ENCODE measurements around the gene ADAMTS12. TPM values are rescaled to one million over a fixed set of nuclear protein-coding genes. Genes with fewer than 3 reads are reported as not detected.

ADAMTS12 gene
- total RNA-seq, 4 donors from 2014 or later = 0.60 to 4.1 (median 1.3) TPM

DNA sequence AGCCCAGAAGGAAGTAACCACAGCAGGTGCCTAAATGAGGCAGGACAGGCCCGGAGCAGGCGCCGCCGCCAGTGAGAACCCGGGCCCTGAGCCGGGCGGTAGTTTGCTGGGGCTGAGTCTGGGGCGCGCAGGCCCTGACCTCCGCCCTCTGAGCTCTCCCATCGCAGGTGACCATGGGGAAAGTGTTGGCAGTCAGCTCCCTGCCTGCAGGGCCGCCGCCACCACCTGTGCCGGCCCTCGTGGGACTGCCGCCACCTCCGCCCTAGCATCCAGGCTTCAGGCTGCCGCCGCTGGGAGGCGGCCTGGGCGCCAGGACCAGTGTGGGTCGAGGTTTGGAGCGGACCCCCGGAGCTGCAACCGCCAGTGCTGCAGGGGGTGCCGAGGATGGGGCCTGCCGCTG is 389.9 kb downstream of the ADAMTS12 start:
- Histone ChIP-seq H3K9me3 (no peaks in the 10 kb centered on the region), H3K27ac (no peak overlapping the region), H3K27me3 (no peaks in the 10 kb centered on the region), H3K4me1 (no peaks in the 10 kb centered on the region), H3K36me3 (no peaks in the 10 kb centered on the region), H3K4me3 (no peak overlapping the region)
- in situ Hi-C loops (cut with MboI; ENCODE audit: low pct_ligation_motif_present in 1 of 4, low pct_unique_long_range_greater_than_20kb in 1 of 4, low sequenced_read_pairs in 3 of 4) (no loop called here), intact Hi-C loops (cut with DNase I; ENCODE audit: low total_unique reads) (no loop called here)
- TF ChIP-seq, protein P1, sequence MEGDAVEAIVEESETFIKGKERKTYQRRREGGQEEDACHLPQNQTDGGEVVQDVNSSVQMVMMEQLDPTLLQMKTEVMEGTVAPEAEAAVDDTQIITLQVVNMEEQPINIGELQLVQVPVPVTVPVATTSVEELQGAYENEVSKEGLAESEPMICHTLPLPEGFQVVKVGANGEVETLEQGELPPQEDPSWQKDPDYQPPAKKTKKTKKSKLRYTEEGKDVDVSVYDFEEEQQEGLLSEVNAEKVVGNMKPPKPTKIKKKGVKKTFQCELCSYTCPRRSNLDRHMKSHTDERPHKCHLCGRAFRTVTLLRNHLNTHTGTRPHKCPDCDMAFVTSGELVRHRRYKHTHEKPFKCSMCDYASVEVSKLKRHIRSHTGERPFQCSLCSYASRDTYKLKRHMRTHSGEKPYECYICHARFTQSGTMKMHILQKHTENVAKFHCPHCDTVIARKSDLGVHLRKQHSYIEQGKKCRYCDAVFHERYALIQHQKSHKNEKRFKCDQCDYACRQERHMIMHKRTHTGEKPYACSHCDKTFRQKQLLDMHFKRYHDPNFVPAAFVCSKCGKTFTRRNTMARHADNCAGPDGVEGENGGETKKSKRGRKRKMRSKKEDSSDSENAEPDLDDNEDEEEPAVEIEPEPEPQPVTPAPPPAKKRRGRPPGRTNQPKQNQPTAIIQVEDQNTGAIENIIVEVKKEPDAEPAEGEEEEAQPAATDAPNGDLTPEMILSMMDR (IDR thresholded peaks at IDR 0.05) = no peak
- TF ChIP-seq POLR2A (IDR thresholded peaks at IDR 0.05) = no peak
- no peak for TF ChIP-seq POLR2AphosphoS5 (IDR thresholded peaks at IDR 0.05)
- TF ChIP-seq EP300 (IDR thresholded peaks at IDR 0.05; ENCODE audit: low read depth) = no peak
- 91% methylated on average over 19 of the region's 27 CpGs; no CpG with 5 or more reads in 1 of the 2 donors for WGBS, 2 donors (ENCODE audit: low coverage in 1 of 2)
- no peak for DNase-seq

DNA sequence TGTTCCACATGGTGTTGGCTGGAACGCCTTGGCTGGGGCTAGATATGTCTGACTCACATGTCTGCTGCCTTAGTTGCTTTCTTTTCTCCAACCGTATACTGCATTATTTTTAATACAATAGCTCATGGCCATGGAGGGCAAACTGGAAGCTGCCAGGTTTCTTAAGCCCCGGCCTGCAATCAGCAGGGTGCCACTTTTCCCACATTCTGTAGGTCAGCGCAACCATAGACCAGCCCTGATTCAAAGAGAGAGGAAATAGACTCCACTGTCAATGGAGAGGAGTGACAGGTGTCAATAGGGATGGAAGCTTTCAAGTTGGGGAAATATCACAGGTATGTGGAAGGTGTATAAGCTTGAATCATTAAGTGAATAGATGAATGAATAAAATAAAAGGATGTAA is 390.5 kb downstream of the ADAMTS12 start:
- Histone ChIP-seq H3K27ac (no peak overlapping the region), H3K36me3 (no peaks in the 10 kb centered on the region), H3K9me3 (no peaks in the 10 kb centered on the region), H3K4me3 (no peak overlapping the region), H3K27me3 (no peaks in the 10 kb centered on the region), H3K4me1 (no peaks in the 10 kb centered on the region)
- no peak for DNase-seq
- in situ Hi-C loops (cut with MboI; ENCODE audit: low pct_ligation_motif_present in 1 of 4, low pct_unique_long_range_greater_than_20kb in 1 of 4, low sequenced_read_pairs in 3 of 4) = no loop called here
- intact Hi-C loops (cut with DNase I; ENCODE audit: low total_unique reads) = no loop called here
- WGBS, 2 donors (ENCODE audit: low coverage in 1 of 2) = 94 to 96% methylated on average over 3 to 4 of the region's 4 CpGs
- TF ChIP-seq EP300 (IDR thresholded peaks at IDR 0.05; ENCODE audit: low read depth) (no peak), POLR2A (IDR thresholded peaks at IDR 0.05) (no peak), POLR2AphosphoS5 (IDR thresholded peaks at IDR 0.05) (no peak)
- TF ChIP-seq, protein P1 (IDR thresholded peaks at IDR 0.05) = no peak

DNA sequence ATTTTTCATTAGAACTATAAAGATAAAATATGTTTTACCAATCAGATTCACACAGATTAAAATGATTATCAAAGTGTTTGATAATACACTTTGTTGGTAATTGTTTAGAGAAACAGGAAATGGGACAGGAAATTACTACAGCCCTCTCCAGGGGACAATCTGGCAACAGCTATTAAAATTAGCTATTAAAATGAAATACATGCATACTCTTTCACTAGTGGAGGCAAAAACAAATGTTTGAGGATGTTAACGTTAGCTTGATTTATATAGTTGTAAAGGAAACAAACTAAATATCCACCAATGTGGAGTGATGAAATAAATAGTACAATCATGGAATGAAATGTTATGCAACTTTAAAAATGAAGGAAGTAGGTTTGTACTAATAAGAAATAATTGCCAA is 397.3 kb downstream of the ADAMTS12 start:
- Histone ChIP-seq H3K4me3 (no peak overlapping the region), H3K4me1 (peaks cover 0 to 6% (median 0%) of the 10 kb centered on the region in 4 donors), H3K9me3 (no peaks in the 10 kb centered on the region), H3K36me3 (no peaks in the 10 kb centered on the region), H3K27ac (no peak overlapping the region), H3K27me3 (no peaks in the 10 kb centered on the region)
- intact Hi-C loops (cut with DNase I; ENCODE audit: low total_unique reads) (no loop called here), in situ Hi-C loops (cut with MboI; ENCODE audit: low pct_ligation_motif_present in 1 of 4, low pct_unique_long_range_greater_than_20kb in 1 of 4, low sequenced_read_pairs in 3 of 4) (no loop called here)
- DNase-seq = no peak
- WGBS, 2 donors (ENCODE audit: low coverage in 1 of 2) = 20 to 40% methylated on average over 1 of the region's 1 CpG
- TF ChIP-seq POLR2AphosphoS5 (IDR thresholded peaks at IDR 0.05) = no peak
- TF ChIP-seq, protein P1 (IDR thresholded peaks at IDR 0.05) = no peak
- no peak for TF ChIP-seq POLR2A (IDR thresholded peaks at IDR 0.05)
- no peak for TF ChIP-seq EP300 (IDR thresholded peaks at IDR 0.05; ENCODE audit: low read depth)

DNA sequence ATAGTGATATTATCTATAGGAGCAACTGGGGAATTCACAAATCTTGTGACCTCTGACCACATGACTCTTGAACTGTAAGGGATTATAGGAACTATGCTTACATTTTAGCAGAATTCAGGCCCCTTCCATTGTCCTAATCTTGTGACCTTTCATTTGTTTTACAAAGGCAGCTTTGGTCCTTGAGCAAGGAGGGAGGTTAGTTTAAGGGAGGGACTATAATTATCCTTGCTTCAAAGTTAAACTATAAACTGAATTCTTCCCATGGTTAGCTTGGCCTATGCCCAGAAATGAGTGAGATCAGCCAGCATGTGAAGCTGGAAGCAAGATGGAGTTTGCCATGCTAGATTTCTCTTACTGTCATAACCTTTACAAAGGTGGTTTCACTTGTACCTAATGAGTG is 399.8 kb downstream of the ADAMTS12 start:
- H3K4me1 ChIP-seq = peaks cover 0 to 6% (median 0%) of the 10 kb centered on the region in 4 donors
- H3K36me3 ChIP-seq = no peaks in the 10 kb centered on the region
- H3K27me3 ChIP-seq = no peaks in the 10 kb centered on the region
- in situ Hi-C loops (cut with MboI; ENCODE audit: low pct_ligation_motif_present in 1 of 4, low pct_unique_long_range_greater_than_20kb in 1 of 4, low sequenced_read_pairs in 3 of 4) = no loop called here
- intact Hi-C loops (cut with DNase I; ENCODE audit: low total_unique reads) = no loop called here
- no peak overlapping the region for H3K27ac ChIP-seq
- H3K9me3 ChIP-seq = no peaks in the 10 kb centered on the region
- no peak for TF ChIP-seq POLR2AphosphoS5 (IDR thresholded peaks at IDR 0.05)
- no peak for TF ChIP-seq EP300 (IDR thresholded peaks at IDR 0.05; ENCODE audit: low read depth)
- TF ChIP-seq, protein P1 (IDR thresholded peaks at IDR 0.05) = no peak
- TF ChIP-seq POLR2A (IDR thresholded peaks at IDR 0.05) = no peak
- no peak overlapping the region for H3K4me3 ChIP-seq
- no peak for DNase-seq

All from transverse colon (tissue), 4 donors.